ENCODE data around the gene SLC7A5.
A peak's percentile ranks its signal among the peaks of the same experiment; 100 is the strongest.
"Not testable (repeated sequence)": the region's sequence is repeated elsewhere in the genome, so short reads cannot be mapped to it uniquely, and the experiment has no call there.

SLC7A5 gene

GRCh38 chr16:87816507-87817100 is 52.7 kb downstream of the SLC7A5 start:
- DNase-seq (ENCODE audit: low spot score): no peak
- TF ChIP-seq CTCF (IDR thresholded peaks at IDR 0.05; ENCODE audit: extremely low read depth, missing control alignments): no peak

- TF ChIP-seq CTCF (IDR thresholded peaks at IDR 0.05; ENCODE audit: extremely low read depth, missing control alignments): no peak
- DNase-seq (ENCODE audit: low spot score): no peak
Observed at GRCh38 chr16:87815567-87815966, 53.7 kb downstream of the SLC7A5 start.

- TF ChIP-seq CTCF (IDR thresholded peaks at IDR 0.05; ENCODE audit: extremely low read depth, missing control alignments): no peak
- no peak for DNase-seq (ENCODE audit: low spot score)
Observed at GRCh38 chr16:87812200-87812656, 57.1 kb downstream of the SLC7A5 start.

GRCh38 chr16:87811454-87811853 is 57.9 kb downstream of the SLC7A5 start:
- DNase-seq (ENCODE audit: low spot score): not testable (repeated sequence)

GRCh38 chr16:87809150-87809902 is 60.0 kb downstream of the SLC7A5 start:
- no peak for TF ChIP-seq CTCF (IDR thresholded peaks at IDR 0.05; ENCODE audit: extremely low read depth, missing control alignments)
- DNase-seq (ENCODE audit: low spot score): peak; percentile 75

- no peak for TF ChIP-seq CTCF (IDR thresholded peaks at IDR 0.05; ENCODE audit: extremely low read depth, missing control alignments)
Observed at GRCh38 chr16:87808108-87808507, 61.2 kb downstream of the SLC7A5 start.

GRCh38 chr16:87806641-87807546 is 62.4 kb downstream of the SLC7A5 start:
- no peak for TF ChIP-seq CTCF (IDR thresholded peaks at IDR 0.05; ENCODE audit: extremely low read depth, missing control alignments)
- no peak for DNase-seq (ENCODE audit: low spot score)

More at GRCh38 chr16:87808108-87808507, 61.2 kb downstream of the SLC7A5 start:
- no peak for DNase-seq (ENCODE audit: low spot score)
